HepG2 (cell line): Measurements from ENCODE around the gene TMEM170B. TPM values are rescaled to one million over a fixed set of nuclear protein-coding genes. Genes with fewer than 3 reads are reported as not detected.

Experiments used
- ATF1 ChIP-seq: IDR thresholded peaks from 2 replicates; pipeline ENCODE4 v1.6.1; 2016; ENCODE audit warnings: mild to moderate bottlenecking, control low read depth
- DMTF1 ChIP-seq: sonication (generic); formaldehyde crosslinking; IDR thresholded peaks from 2 replicates; pipeline ENCODE4 v1.4.0; 2020; ENCODE audit warnings: mild to moderate bottlenecking, missing genetic modification reagents
- MTF1 ChIP-seq: sonication (generic); formaldehyde crosslinking; IDR thresholded peaks from 2 replicates; pipeline ENCODE4 v1.5.0; 2020; ENCODE audit warnings: missing genetic modification reagents
- SAP130 ChIP-seq: IDR thresholded peaks from 2 replicates; pipeline ENCODE4 v1.6.1; 2016; ENCODE audit warnings: low read depth
- SMARCE1 ChIP-seq: fragments of 450-650 bp; IDR thresholded peaks from 2 replicates; pipeline ENCODE4 v1.6.1; 2017; ENCODE audit warnings: borderline replicate concordance
- SP2 ChIP-seq: sonication (generic); formaldehyde crosslinking; IDR thresholded peaks from 2 replicates; pipeline ENCODE4 v1.5.1; 2020; ENCODE audit warnings: mild to moderate bottlenecking, missing genetic modification reagents
- ZNF431 ChIP-seq: sonication (generic); formaldehyde crosslinking; IDR thresholded peaks from 2 replicates; pipeline ENCODE4 v1.9.0; 2022; ENCODE audit warnings: missing genetic modification reagents, low read depth, mild to moderate bottlenecking, borderline replicate concordance
- ZNF432 ChIP-seq: sonication (generic); formaldehyde crosslinking; IDR thresholded peaks from 2 replicates; pipeline ENCODE4 v1.5.0; 2020; ENCODE audit warnings: missing genetic modification reagents, mild to moderate bottlenecking, borderline replicate concordance
- ZNF513 ChIP-seq: sonication (generic); formaldehyde crosslinking; conservative IDR thresholded peaks from 2 replicates; pipeline ENCODE4 v1.5.0; 2020; ENCODE audit warnings: missing genetic modification reagents
- ZNF543 ChIP-seq: sonication (generic); formaldehyde crosslinking; IDR thresholded peaks from 2 replicates; pipeline ENCODE4 v1.4.0; 2020; ENCODE audit warnings: mild to moderate bottlenecking, missing genetic modification reagents
- ZNF550 ChIP-seq: sonication (generic); formaldehyde crosslinking; IDR thresholded peaks from 2 replicates; pipeline ENCODE4 v1.4.0; 2020; ENCODE audit warnings: mild to moderate bottlenecking, missing genetic modification reagents, borderline replicate concordance
- ZNF598 ChIP-seq: sonication (generic); formaldehyde crosslinking; IDR thresholded peaks from 2 replicates; pipeline ENCODE4 v1.5.1; 2020; ENCODE audit warnings: mild to moderate bottlenecking, missing genetic modification reagents, borderline replicate concordance
- polyA plus RNA-seq, 8 experiments: library from polyadenylated mRNA; depleted of rRNA in 3 of 8; stranded (reverse) in 7 of 8; unstranded in 1 of 8; fragments of >200 nt; fragmentation: Illumina TruSeq in 4 of 8; extraction: Trizol in 4 of 8; gene quantifications; 2 replicates each; pipeline versions ENCODE4 v1.2.1 to v1.2.3, GENCODE V29; 2011 to 2016; ENCODE audit warnings: low read depth in 4 of 8, missing spikeins in 1 of 8, mixed read lengths in 1 of 8; ENCODE audit not compliant: insufficient read depth in 1 of 8
- total RNA-seq, 5 experiments: library from RNA; depleted of rRNA; stranded (reverse); fragments of >200 nt; fragmentation: Illumina TruSeq; extraction: Trizol; gene quantifications; 2 replicates each; pipeline ENCODE4 v1.2.3, GENCODE V29; 2016; ENCODE audit warnings: low read depth in 1 of 5
- TF ChIP-seq, protein P1 (sequence below): sonication (generic); IDR thresholded peaks from 2 replicates; pipeline ENCODE4 v1.6.1; 2016; ENCODE audit warnings: low read depth, borderline replicate concordance
- TF ChIP-seq, protein P2 (sequence below): sonication (generic); formaldehyde crosslinking; IDR thresholded peaks from 2 replicates; pipeline ENCODE4 v1.8.0; 2022; ENCODE audit warnings: low read depth, missing genetic modification reagents
- TF ChIP-seq, protein P3 (sequence below): sonication (generic); formaldehyde crosslinking; IDR thresholded peaks from 2 replicates; pipeline ENCODE4 v1.9.0; 2021; ENCODE audit warnings: missing genetic modification reagents, borderline replicate concordance
- TF ChIP-seq, protein P4 (sequence below): sonication (generic); formaldehyde crosslinking; IDR thresholded peaks from 2 replicates; pipeline ENCODE4 v1.4.0; 2020; ENCODE audit warnings: mild to moderate bottlenecking, missing genetic modification reagents
- TF ChIP-seq, protein P5 (sequence below): sonication (generic); formaldehyde crosslinking; IDR thresholded peaks from 2 replicates; pipeline ENCODE4 v1.5.0; 2020; ENCODE audit warnings: mild to moderate bottlenecking, missing genetic modification reagents

Gene TMEM170B
- total and polyA plus RNA-seq, 2 of the 13 experiments (the other 11 are each of a cell fraction or from before 2014, with no cell fraction given): 3.3 to 9.4 TPM

DNA sequence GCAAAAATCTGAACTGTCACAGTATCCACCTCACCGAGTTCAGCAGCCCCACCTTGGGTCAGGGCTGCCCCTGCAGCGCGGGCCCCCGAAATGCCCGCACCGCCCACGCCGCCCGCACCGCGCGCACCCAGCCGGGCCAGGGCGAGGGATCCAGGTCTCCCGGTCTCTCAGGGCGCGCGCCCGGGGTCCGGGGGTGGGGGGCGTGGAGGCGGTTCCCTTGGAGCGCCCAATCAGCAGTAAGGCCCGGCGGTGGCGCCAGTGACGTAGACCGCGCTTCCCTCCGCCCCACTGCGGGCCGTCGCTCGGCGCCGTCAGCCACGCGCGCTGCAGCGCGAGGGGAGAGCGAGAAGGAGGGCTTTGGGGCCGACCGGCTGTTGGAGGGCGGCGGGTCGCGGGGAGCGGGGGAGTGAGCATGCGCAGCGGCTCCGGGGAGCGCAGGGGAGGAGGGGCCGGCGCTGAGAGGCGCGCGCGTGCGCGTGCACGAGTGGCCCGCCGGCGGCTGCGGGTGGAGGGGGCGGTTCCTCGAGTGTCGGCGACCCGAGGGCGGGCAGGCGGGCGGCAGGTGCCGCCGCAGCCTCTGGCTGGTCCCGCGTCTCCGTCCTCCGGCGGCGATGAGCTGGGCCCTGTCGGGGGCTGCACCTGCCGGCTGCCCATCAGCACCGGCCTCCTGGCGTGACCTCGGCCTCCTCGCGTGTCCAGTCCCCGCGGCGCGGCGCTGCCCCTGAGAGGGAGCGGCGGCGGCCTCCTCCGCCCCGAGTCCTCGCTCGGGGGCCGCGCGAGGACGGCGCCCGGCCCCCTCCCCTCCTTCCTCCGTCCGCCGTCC is at the start of gene TMEM170B (continued):
- TF ChIP-seq, protein P1, sequence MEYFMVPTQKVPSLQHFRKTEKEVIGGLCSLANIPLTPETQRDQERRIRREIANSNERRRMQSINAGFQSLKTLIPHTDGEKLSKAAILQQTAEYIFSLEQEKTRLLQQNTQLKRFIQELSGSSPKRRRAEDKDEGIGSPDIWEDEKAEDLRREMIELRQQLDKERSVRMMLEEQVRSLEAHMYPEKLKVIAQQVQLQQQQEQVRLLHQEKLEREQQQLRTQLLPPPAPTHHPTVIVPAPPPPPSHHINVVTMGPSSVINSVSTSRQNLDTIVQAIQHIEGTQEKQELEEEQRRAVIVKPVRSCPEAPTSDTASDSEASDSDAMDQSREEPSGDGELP: peak; percentile 77; the same call in 1 of the 2 replicates
- TF ChIP-seq, protein P2, sequence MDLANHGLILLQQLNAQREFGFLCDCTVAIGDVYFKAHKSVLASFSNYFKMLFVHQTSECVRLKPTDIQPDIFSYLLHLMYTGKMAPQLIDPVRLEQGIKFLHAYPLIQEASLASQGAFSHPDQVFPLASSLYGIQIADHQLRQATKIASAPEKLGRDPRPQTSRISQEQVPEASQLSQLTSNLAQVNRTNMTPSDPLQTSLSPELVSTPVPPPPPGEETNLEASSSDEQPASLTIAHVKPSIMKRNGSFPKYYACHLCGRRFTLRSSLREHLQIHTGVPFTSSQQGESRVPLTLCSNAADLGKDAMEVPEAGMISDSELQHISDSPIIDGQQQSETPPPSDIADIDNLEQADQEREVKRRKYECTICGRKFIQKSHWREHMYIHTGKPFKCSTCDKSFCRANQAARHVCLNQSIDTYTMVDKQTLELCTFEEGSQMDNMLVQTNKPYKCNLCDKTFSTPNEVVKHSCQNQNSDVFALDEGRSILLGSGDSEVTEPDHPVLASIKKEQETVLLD: peak; percentile 56; the same call in 1 of the 2 replicates
- TF ChIP-seq, protein P3, sequence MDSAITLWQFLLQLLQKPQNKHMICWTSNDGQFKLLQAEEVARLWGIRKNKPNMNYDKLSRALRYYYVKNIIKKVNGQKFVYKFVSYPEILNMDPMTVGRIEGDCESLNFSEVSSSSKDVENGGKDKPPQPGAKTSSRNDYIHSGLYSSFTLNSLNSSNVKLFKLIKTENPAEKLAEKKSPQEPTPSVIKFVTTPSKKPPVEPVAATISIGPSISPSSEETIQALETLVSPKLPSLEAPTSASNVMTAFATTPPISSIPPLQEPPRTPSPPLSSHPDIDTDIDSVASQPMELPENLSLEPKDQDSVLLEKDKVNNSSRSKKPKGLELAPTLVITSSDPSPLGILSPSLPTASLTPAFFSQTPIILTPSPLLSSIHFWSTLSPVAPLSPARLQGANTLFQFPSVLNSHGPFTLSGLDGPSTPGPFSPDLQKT: no peak
- TF ChIP-seq, protein P4, sequence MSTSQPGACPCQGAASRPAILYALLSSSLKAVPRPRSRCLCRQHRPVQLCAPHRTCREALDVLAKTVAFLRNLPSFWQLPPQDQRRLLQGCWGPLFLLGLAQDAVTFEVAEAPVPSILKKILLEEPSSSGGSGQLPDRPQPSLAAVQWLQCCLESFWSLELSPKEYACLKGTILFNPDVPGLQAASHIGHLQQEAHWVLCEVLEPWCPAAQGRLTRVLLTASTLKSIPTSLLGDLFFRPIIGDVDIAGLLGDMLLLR (CRISPR knock-in tag): peak; percentile 52; the same call in 1 of the 2 replicates
- TF ChIP-seq ZNF431 (CRISPR knock-in tag) (0 out of 2 replicates have a peak, but pooled peaks have one; percentile 15), ATF1 (CRISPR knock-in tag) (no peak), ZNF598 (CRISPR knock-in tag) (peak; percentile 70; the same call in 1 of the 2 replicates), DMTF1 (CRISPR knock-in tag) (no peak), SP2 (peak; percentile 66; the same call in 1 of the 2 replicates), ZNF513 (no peak), SMARCE1 (no peak), MTF1 (CRISPR knock-in tag) (no peak), SAP130 (CRISPR knock-in tag) (peak; percentile 96), ZNF432 (CRISPR knock-in tag) (no peak), ZNF550 (CRISPR knock-in tag) (no peak), ZNF543 (CRISPR knock-in tag) (no peak)
- TF ChIP-seq, protein P5, sequence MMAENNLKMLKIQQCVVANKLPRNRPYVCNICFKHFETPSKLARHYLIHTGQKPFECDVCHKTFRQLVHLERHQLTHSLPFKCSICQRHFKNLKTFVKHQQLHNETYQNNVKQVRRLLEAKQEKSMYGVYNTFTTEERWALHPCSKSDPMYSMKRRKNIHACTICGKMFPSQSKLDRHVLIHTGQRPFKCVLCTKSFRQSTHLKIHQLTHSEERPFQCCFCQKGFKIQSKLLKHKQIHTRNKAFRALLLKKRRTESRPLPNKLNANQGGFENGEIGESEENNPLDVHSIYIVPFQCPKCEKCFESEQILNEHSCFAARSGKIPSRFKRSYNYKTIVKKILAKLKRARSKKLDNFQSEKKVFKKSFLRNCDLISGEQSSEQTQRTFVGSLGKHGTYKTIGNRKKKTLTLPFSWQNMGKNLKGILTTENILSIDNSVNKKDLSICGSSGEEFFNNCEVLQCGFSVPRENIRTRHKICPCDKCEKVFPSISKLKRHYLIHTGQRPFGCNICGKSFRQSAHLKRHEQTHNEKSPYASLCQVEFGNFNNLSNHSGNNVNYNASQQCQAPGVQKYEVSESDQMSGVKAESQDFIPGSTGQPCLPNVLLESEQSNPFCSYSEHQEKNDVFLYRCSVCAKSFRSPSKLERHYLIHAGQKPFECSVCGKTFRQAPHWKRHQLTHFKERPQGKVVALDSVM (CRISPR knock-in tag): peak; percentile 71; the same call in 1 of the 2 replicates
